Measurements from ENCODE around the gene SLC1A2. TPM values are rescaled to one million over a fixed set of nuclear protein-coding genes. Genes with fewer than 3 reads are reported as not detected.

SLC1A2 gene
- total RNA-seq, 1 experiment from 2014 or later, result not detected

- no peak for DNase-seq
- Histone ChIP-seq H3K27me3 (no peaks in the 10 kb centered on the region), H3K9me3 (peaks cover 12% of the 10 kb centered on the region), H3K36me3 (no peaks in the 10 kb centered on the region), H3K4me3 (no peak overlapping the region)
Measured at GRCh38 chr11:35265755-35266454, 153.5 kb downstream of the SLC1A2 start.

GRCh38 chr11:35262735-35263134 lies 156.6 kb downstream of the SLC1A2 start:
- H3K4me3 ChIP-seq, result no peak overlapping the region
- peaks cover 14% of the 10 kb centered on the region for H3K9me3 ChIP-seq
- H3K36me3 ChIP-seq, result no peaks in the 10 kb centered on the region
- no peak for DNase-seq
- H3K27me3 ChIP-seq, result no peaks in the 10 kb centered on the region

DNA sequence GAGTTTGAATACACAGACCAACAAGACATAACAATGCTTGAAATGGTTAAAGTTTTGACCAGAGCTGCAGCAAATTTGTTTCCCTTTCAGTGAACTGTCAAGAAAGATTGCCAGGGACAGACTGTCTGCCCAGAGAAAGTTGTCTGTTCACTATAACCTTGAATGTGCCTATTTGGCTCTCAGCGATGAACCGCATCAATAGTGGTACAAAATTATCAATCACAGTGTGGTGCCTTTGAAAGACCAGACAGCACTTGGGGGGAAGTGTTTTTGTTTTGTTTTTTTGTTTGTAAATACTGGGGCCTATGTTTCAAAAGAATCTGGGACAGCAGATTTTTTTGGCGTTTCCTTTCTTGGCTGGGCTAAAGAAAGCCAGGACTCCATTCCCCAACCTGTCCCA lies 157.3 kb downstream of the SLC1A2 start:
- Histone ChIP-seq H3K36me3 (no peaks in the 10 kb centered on the region), H3K9me3 (peaks cover 14% of the 10 kb centered on the region), H3K27me3 (no peaks in the 10 kb centered on the region), H3K4me3 (no peak overlapping the region)
- no peak for DNase-seq

DNA sequence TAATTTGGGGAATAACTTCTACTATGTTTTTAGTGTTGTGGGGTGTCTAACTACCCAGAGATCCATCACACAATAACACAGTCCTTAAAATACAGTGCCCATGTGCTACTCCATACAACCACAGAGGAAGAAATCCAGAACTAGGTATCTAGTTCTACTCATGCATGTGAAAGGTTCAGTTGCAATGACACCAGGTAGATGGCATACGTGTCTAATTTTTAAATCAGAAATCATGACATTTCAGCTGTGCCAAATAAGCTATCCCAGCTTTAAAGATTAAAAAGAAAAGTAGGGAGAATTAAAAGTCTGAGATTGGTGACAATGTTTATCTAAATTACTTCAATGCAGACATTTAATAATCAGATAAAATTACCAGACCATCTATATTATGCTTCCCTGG lies 158.2 kb downstream of the SLC1A2 start:
- Histone ChIP-seq H3K4me3 (no peak overlapping the region), H3K9me3 (peaks cover 14% of the 10 kb centered on the region)
- no peak for DNase-seq

GRCh38 chr11:35260342-35260985 lies 158.9 kb downstream of the SLC1A2 start:
- Histone ChIP-seq H3K4me3 (no peak overlapping the region), H3K27me3 (no peaks in the 10 kb centered on the region)

More for the DNA sequence above, 158.2 kb downstream of the SLC1A2 start:
- no peaks in the 10 kb centered on the region for H3K27me3 ChIP-seq
- H3K36me3 ChIP-seq, result no peaks in the 10 kb centered on the region

GRCh38 chr11:35259529-35259928 lies 159.8 kb downstream of the SLC1A2 start:
- no peak overlapping the region for H3K4me3 ChIP-seq
- no peaks in the 10 kb centered on the region for H3K36me3 ChIP-seq
- H3K27me3 ChIP-seq, result no peaks in the 10 kb centered on the region
- DNase-seq, result no peak
- peaks cover 14% of the 10 kb centered on the region for H3K9me3 ChIP-seq

More at GRCh38 chr11:35260342-35260985, 158.9 kb downstream of the SLC1A2 start:
- DNase-seq, result peak; percentile 79
- Histone ChIP-seq H3K9me3 (peaks cover 14% of the 10 kb centered on the region), H3K36me3 (no peaks in the 10 kb centered on the region)

GRCh38 chr11:35257281-35257680 lies 162.1 kb downstream of the SLC1A2 start:
- H3K27me3 ChIP-seq, result no peaks in the 10 kb centered on the region
- peaks cover 11% of the 10 kb centered on the region for H3K9me3 ChIP-seq
- no peaks in the 10 kb centered on the region for H3K36me3 ChIP-seq
- no peak for DNase-seq
- no peak overlapping the region for H3K4me3 ChIP-seq

DNA sequence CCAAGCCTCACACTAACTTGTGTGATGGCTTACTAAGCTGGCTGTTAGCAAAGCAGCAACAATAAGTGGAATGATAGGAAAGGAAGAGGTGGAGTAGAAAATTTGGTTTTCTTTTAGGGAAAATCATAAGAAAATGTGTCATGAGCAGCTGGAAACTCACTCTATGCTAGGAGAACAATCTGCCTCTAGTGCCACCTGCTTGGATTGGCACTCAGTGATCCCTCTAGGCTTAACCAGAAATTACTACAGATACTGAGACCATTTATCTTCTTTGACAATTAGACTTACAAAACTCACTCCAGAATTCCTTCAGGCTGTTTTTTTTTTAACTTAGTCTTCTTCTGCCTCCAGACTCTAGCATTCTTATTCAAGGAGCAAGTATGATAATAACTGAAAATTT lies 163.1 kb downstream of the SLC1A2 start:
- H3K9me3 ChIP-seq, result peaks cover 4% of the 10 kb centered on the region; the same call in 1 of the 2 replicates
- no peaks in the 10 kb centered on the region for H3K36me3 ChIP-seq
- H3K4me3 ChIP-seq, result no peak overlapping the region
- DNase-seq, result no peak
- no peaks in the 10 kb centered on the region for H3K27me3 ChIP-seq

DNA sequence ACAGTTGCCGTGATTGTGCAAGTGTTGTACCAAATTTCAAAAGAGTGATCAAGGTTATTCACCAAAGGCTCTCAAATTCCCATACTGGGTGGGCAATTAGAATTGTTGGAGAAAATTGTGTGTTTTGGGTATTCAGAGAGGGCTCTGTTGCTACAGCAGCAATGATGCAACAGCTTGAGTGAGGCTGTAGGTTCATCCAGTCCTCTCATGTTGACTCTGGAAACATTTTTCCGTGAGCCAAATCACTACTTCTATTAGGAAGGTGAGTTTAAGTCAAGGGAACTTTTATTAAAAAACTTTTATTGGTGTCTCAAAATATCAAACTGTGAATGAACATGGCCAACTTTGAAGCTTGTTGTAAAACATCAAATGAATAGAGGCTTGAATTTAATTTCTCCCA lies 163.8 kb downstream of the SLC1A2 start:
- no peaks in the 10 kb centered on the region for H3K36me3 ChIP-seq
- H3K4me3 ChIP-seq, result no peak overlapping the region
- H3K27me3 ChIP-seq, result no peaks in the 10 kb centered on the region
- no peaks in the 10 kb centered on the region for H3K9me3 ChIP-seq
- DNase-seq, result no peak

DNA sequence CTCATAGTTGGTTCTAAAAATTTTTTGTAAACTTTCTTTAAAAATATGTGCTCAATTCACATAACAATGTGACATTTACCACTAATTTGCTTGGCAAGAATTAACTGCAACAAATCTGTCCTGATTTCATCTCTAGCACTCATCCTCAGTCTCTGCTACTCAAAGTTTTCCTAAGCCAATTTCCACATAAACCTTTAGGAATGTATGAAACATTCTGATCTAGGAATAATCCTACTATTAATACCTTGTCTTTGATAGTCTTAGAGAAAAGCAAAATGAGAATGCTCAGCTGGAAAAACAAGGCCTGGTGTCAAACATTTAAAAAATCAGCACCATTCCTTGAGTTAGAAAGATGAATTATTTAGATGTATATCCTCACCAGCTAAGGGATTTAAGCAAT lies 166.1 kb downstream of the SLC1A2 start:
- no peaks in the 10 kb centered on the region for H3K27me3 ChIP-seq
- no peak overlapping the region for H3K4me3 ChIP-seq
- H3K36me3 ChIP-seq, result no peaks in the 10 kb centered on the region
- peaks cover 3% of the 10 kb centered on the region; the same call in 1 of the 2 replicates for H3K9me3 ChIP-seq
- DNase-seq, result no peak

- Histone ChIP-seq H3K27me3 (no peaks in the 10 kb centered on the region), H3K4me3 (no peak overlapping the region), H3K36me3 (no peaks in the 10 kb centered on the region), H3K9me3 (peaks cover 3% of the 10 kb centered on the region; the same call in 1 of the 2 replicates)
- DNase-seq, result no peak
Measured at GRCh38 chr11:35250621-35251020, 168.7 kb downstream of the SLC1A2 start.

- peaks cover 3% of the 10 kb centered on the region; the same call in 1 of the 2 replicates for H3K9me3 ChIP-seq
- no peaks in the 10 kb centered on the region for H3K36me3 ChIP-seq
- no peak for DNase-seq
- H3K4me3 ChIP-seq, result no peak overlapping the region
- no peaks in the 10 kb centered on the region for H3K27me3 ChIP-seq
Measured at GRCh38 chr11:35250192-35250591, 169.2 kb downstream of the SLC1A2 start.

DNA sequence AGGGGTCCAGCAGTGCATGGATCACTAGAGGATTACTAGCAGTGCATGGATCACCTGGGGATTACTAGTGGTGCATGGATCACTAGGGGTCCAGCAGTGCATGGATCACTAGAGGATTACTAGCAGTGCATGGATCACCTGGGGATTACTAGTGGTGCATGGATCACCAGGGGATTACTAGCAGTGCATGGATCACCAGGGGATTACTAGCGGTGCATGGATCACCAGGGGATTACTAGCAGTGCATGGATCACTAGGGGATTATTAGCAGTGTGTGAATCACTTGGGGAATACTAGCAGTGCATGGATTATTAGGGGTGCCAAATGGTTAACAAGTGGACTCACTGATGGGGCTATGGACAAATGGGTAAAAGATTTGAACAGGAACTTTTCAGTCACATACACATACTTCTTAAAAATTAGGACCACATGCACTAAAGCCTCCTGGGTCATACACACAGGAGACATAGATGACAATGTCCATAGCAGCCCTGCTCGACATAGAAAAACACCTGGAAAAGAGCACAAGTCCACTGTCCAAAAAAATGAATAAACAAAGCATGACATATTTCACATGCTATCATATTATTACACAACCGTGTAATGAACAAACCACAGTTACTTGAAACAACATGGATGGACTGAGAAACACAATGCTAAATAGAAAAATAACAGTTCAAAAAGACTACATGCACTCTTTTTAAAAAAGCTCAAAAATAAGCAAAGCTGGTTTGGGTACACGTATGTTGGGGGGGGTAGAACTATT lies 170.6 kb downstream of the SLC1A2 start:
- Histone ChIP-seq H3K9me3 (peaks cover 3% of the 10 kb centered on the region; the same call in 1 of the 2 replicates), H3K27me3 (no peaks in the 10 kb centered on the region), H3K36me3 (no peaks in the 10 kb centered on the region), H3K4me3 (no peak overlapping the region)
- no peak for DNase-seq

GRCh38 chr11:35247863-35248262 lies 171.5 kb downstream of the SLC1A2 start:
- no peak overlapping the region for H3K4me3 ChIP-seq
- no peaks in the 10 kb centered on the region for H3K36me3 ChIP-seq
- peaks cover 3% of the 10 kb centered on the region; the same call in 1 of the 2 replicates for H3K9me3 ChIP-seq
- H3K27me3 ChIP-seq, result no peaks in the 10 kb centered on the region
- DNase-seq, result no peak

DNA sequence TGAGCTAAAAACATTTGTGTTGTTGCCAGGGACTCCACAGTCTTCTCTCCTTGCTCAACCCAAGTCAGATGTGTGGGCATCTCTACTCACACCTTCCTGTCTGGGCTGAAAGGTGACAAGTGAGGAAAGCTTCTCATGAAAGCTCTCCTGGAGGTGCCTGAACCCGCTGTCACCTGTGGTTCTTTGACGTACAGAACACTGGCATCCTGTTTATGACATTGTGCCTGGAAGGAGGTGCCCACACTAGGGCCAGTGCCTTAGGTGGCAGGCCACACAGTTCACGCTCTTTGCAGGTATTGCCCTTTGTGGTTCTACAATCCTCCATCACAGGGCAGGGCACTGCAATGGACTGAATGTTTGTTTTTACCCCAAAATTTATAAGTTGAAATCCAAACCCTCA lies 171.9 kb downstream of the SLC1A2 start:
- no peak overlapping the region for H3K4me3 ChIP-seq
- H3K27me3 ChIP-seq, result no peaks in the 10 kb centered on the region
- DNase-seq, result no peak
- H3K36me3 ChIP-seq, result no peaks in the 10 kb centered on the region
- H3K9me3 ChIP-seq, result peaks cover 3% of the 10 kb centered on the region; the same call in 1 of the 2 replicates

- no peak for DNase-seq
- Histone ChIP-seq H3K27me3 (no peaks in the 10 kb centered on the region), H3K9me3 (peaks cover 3% of the 10 kb centered on the region; the same call in 1 of the 2 replicates), H3K4me3 (no peak overlapping the region), H3K36me3 (no peaks in the 10 kb centered on the region)
Measured at GRCh38 chr11:35246745-35247144, 172.6 kb downstream of the SLC1A2 start.

DNA sequence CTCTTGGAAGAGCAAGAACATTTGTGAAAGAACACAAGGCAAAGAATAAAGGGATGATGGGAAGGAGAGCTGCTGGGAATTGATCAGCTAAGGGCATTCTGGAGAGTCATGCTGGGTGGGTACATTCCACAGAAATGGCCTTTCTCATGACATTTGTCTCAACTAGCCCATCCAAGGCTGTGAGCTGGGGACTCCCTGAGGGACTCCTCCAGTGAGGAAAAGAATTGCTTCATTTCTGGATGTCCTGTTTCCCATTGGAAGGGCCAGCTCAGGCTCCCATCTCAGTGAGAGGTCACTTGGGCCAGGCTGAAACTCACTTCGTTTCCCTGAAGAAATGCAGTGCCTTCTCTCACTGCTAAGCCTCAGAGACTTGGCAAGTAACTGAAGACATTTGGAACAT lies 173.6 kb downstream of the SLC1A2 start:
- no peaks in the 10 kb centered on the region for H3K27me3 ChIP-seq
- no peak overlapping the region for H3K4me3 ChIP-seq
- H3K9me3 ChIP-seq, result peaks cover 3% of the 10 kb centered on the region; the same call in 1 of the 2 replicates
- DNase-seq, result no peak
- no peaks in the 10 kb centered on the region for H3K36me3 ChIP-seq

Measured in MG63 (cell line).